GM21381 (cell line): ENCODE data around the gene MEAF6.
"Not testable (repeated sequence)": the region's sequence is repeated elsewhere in the genome, so short reads cannot be mapped to it uniquely, and the experiment has no call there.

Experiments used
- ATAC-seq: cut with Tn5 transposase; IDR thresholded peaks from one replicate; pipeline ENCODE4 v1.9.1; 2021; ENCODE audit warnings: mild to moderate bottlenecking, moderate library complexity; ENCODE audit not compliant: unreplicated experiment

The MEAF6 gene

DNA sequence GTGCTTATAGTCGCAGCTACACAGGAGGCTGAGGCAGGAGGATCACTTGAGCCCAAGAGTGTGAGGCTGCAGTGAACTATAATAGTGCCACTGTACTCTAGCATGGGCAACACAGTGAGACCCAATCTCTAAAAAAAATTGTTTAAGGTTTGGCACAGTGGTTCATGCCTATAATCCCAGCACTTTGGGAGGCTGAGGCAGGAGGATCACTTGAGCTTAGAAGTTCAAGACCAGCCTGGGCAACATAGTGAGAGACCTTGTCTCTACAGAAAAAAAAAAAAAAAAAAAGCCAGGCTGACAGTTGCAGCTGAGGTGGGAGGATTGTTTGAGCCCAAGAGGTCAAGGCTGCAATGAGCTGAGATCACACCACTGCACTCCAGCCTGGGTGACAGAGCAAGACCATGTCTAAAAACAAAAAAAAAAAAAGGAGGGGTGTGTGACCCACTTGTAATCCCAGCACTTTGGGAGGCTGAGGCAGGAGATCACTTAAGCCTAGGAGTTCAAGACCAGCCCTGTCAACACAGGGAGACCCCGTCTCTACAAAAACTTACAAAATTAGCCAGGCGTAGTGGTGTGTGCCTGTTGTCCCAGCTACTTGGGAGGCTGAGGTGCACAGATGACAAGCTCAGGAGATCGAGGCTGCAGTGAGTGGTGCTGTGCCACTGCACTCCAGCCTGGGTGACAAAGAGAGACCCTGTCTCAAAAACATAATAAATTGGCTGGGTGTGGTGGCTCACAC is 18.0 kb upstream of the MEAF6 start:
- ATAC-seq = not testable (repeated sequence)

DNA sequence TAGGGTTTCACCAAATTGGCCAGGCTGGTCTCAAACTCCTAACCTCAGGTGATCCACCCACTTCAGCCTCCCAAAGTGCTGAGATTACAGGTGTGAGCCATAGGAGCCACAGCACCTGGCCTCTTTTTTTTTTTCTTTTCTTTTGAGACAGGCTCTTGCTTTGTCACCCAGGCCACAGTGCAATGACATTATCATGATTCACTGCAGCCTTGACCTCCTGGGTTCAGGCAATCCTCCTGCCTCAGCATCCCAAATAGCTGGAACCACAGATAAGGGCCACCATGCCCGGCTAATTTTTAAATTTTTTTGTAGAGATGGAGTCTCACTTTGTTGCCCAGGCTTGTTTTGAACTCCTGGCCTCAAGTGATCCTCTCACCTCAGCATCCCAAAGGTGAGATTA is 15.3 kb upstream of the MEAF6 start:
- not testable (repeated sequence) for ATAC-seq

DNA sequence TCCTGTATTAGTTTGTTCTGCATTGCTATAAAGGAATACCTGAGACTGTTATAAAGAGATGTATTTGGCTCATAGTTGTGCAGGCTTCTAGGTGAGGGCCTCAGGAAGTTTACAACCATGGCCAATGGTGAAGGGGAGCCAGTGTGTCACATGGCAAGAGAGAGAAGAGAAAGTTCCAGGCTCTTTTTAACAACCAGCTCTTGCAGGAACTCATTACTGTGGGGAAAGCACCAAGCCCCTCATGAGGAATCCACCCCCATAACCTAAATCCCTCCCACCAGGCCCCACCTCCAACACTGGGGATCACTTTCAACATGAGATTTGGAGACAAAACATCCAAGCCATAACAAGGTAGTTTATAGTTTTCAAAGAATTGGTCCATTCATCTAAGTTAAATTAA is 5.0 kb upstream of the MEAF6 start:
- ATAC-seq = no peak

DNA sequence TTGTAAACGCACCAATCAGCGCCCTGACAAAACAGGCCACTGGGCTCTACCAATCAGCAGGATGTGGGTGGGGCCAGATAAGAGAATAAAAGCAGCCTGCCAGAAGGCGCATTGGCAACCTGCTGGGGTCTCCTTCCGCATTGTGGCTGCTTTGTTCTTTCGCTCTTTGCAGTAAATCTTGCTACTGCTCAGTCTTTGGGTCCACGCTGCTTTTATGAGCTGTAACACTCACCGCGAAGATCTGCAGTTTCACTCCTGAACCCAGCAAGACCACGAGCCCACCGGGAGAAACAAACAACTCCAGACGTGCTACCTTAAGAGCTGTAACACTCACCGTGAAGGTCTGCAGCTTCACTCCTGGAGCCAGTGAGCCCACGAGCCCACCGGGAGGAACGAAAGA is 4.4 kb upstream of the MEAF6 start:
- ATAC-seq = not testable (repeated sequence)

DNA sequence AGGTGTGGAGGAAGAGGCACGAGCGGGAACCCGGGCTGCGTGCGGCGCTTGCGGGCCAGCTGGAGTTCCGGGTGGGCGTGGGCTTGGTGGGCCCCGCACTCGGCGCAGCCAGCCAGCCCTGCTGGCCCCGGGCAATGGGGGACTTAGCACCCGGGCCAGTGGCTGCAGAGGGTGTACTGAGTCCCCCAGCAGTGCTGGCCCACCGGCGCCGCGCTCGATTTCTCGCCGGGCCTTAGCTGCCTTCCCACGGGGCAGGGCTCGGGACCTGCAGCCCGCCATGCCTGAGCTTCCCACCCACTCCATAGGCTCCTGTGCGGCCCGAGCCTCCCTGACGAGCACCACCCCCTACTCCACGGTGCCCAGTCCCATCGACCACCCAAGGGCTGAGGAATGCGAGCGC is 3.7 kb upstream of the MEAF6 start:
- ATAC-seq = not testable (repeated sequence)

DNA sequence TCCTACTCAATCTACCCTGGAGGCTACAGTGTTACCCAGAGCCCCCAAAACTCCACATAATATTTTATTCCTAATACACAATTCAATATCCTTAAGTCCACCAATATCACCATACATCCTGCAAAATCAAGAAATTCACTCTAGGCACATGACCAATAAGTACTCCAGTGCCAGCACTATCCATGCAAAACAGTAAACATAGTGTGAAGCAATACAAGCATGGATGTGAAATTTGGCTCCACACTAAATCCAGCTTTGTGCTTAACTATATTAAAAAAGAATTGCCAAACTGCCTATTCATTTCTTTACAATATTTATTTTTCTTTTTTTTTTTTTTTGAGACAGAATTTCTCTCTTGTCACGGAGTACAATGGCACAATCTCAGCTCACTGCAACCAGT is 3.0 kb upstream of the MEAF6 start:
- no peak for ATAC-seq

DNA sequence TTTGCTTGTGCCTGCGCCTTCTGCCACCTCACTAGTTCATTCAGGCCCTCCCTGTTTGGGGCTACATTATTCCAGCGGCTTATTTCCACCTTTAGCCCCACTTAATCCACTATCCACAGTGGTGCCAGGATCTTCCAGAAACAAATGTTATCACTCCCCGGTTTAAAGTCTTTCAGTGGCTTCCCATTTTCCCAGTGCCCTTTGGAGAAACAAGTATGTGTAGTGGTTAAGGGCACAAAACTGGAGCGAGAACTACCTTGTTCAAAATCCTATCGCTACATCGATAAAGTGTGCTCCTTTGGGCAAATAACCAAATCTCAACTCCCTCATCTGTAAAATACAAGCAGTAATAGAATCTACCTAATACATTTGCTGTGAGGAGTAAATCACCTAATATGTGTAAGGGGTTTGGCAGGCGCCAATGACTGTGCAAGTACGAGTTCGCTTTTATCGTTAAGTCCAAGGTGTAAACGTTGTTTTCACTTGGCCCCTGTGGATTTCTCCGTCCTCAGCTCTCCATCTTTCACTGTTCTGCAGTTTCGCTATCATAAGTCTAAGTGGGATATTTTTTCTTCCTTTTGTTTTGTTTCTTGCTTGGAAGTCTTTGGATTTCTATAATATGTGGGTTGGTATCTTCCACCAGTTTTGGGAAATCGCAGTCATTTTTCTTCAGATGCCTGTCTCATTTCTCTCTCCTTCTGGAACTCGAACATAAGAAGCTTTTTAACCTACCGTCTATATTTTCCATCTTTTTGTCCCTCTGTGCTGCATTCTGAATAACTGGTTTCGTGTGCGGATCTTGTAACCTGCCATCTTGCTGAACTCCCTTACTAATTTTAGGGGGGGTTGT is 844 bp upstream of the MEAF6 start:
- ATAC-seq = no peak

DNA sequence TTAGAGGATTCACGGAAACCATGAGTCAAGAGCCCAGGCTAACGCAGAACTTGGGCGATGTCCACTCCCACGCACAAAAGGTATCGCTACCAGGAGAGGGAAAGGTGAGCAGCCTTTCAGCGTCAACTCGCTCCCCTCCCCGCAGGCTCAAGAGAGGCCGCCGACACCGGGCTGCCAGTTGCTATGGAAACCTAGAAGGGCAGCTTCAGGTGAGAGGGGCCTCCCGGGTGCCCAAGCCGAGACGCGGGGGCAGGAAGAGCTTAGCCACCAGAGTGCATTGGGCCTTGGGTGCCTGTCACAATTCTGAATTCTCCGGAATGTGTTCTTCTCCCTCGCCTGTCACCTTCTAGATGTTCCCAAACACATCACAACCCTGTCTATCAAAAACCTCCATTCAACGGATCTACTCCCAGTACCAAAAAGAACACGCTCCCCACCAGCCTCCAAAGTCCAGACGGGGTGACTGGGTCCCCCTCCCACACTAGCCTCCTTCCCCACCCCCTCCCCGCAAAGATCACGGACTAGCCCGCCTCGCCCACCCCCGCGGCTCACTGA is 694 bp downstream of the MEAF6 start:
- peak; percentile 30 for ATAC-seq

DNA sequence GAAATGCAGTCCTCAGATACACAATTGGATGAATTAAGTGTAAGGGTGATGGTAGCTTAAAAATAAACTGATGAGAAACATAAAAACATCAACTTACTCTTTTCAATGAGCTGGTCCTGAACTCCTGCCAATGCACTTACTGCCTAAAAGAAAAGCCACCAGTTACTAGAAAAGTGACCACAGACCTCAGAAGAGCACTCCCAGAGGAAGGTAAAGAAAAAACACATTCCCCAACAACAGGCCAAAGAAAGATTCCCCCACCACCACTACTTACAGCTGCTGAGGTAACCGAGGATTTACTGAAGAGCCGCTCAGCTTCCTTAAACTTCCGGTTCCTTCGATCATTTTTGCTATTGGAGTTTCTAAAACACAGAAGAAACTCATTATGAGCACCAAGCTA is 5.4 kb downstream of the MEAF6 start:
- ATAC-seq = no peak

DNA sequence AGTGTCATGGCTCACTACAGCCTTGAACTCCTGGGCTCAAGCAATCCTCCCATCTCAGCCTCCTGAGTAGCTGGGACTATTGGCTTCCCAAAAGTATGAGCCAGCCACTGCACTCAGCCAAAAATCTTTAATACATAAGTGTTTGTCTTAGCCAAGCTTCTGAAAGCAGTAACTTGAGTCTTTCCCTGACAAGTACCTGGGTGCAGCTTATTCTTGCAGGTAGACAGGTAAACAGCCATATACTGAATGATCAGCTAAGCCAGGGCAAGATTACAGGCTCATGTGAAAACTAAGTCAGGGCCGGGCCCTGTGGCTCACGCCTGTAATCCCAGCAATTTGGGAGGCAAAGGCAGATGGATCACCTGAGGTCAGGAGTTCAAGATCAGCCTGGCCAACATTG is 7.8 kb downstream of the MEAF6 start:
- ATAC-seq = no peak

DNA sequence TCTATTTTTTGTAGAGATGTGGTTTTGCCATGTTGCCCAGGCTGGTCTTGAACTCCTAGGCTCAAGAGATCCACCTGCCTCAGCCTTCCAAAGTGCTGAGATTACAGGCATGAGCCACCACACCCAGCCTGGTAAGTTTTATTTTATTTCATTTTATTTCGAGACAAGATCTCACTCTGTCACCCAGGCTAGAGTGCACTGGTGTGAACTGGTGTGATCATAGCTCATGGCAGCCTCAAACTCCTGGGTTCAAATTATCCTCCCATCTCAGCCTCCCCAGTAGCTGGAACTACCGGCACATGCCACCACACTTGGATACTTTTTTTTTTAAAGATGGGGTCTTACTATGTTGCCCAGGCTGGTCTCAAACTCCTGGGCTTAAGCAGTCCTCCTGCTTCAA is 11.8 kb downstream of the MEAF6 start:
- ATAC-seq = not testable (repeated sequence)

DNA sequence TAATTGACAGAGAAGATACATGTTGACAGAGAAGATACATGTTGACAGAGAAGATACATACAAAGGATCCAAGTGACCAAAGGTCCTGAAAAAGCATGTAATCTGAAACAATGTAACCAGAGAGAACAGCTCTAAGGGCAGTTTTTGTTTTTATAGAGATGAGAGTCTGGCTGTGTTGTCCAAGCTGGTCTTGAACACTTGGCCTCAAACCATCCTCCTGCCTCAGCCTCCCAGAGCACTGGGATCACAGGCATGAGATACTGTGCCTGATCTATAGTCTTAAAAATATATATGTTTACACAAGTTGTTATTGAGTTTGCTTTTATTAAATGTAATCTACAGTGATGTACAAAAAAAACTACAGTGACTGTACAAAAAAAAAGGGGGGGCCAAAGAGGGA is 12.5 kb downstream of the MEAF6 start:
- no peak for ATAC-seq

DNA sequence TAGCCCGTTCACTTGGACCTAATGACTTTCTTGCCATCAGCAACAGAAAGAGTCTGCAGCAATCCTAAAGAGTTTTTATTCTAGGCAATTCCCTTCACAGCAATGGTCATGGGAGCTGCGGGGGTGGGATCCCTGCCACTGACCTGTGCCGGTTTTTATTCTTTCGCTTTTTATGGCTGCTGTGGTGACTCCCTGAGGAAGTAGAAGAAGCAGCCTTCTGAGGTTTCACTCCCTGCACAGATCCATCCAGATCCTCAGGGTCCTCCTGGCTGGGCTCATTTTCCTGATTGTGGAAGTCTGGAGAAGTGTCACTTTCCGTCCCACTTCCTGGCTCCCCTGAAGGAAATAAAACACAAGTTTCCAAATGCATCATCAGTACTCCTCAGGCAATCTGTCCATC is 12.9 kb downstream of the MEAF6 start:
- ATAC-seq = no peak

DNA sequence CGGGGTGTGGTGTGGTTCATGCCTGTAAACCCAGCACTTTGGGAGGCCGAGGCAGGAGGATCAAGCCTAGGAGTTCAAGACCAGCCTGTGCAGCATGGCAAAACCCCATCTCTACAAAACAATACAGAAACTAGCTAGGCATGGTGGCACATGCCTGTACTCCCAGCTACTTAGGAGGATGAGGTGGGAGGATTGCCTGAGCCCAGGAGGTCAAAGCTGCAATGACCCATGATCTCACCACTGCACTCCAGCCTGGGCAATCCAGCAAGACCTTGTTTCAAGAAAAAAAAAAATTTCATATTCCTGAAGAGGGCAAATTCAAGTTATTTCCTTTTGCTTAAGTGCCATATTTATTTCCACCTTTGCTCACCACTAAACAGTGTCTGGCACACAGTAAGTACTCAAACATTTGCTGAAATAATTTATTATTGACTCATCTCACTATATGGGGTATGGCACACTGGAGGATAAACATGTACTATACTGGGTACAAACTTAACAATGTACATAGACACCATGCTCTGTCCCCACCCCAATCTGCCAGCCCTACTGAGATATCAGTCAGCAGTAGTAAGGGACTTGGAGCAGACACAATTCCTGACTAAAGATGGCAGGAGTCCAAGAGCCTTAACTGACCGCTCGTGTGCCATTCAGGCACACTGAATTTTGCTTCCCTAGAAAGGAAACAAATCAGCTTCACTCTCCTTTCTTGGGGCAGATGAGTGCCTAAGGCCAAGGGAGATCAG is 15.5 kb downstream of the MEAF6 start:
- ATAC-seq = no peak

DNA sequence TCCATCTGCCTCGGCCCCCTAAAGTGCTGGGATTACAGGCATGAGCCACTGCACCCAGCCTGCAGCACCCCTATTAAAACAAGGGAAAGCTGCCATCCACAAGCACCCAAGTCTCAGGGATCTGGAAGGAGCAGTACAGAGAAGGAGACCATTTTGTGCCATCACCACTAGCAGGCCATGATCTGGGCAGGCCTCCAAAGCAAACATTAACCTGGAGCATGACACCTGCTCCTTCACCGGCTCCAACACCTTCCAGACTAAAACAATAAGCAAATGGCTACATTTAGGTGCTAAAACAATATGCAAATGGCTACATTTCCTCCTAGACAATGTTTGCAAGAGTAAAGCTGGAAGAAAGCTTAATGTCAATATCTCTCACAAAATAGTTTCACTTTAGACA is 16.7 kb downstream of the MEAF6 start:
- no peak for ATAC-seq

DNA sequence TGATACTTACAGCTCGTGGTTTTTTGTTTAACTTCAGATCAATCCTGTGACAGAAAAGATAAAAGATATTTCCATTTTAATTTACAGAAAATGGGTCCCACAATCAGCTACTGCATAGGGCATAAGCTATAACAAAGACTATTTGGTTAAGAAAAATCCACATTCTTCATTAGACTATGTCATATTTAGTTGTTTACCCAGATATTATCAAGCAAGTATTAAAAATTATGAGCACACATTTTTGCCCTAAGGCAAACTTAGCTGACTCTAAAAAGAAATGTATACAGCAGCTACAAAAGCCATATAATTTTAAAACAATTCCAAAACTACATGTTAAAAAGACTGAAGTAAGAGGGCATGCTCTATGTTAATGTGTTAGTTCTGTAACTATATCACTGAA is 18.7 kb downstream of the MEAF6 start:
- ATAC-seq = no peak

DNA sequence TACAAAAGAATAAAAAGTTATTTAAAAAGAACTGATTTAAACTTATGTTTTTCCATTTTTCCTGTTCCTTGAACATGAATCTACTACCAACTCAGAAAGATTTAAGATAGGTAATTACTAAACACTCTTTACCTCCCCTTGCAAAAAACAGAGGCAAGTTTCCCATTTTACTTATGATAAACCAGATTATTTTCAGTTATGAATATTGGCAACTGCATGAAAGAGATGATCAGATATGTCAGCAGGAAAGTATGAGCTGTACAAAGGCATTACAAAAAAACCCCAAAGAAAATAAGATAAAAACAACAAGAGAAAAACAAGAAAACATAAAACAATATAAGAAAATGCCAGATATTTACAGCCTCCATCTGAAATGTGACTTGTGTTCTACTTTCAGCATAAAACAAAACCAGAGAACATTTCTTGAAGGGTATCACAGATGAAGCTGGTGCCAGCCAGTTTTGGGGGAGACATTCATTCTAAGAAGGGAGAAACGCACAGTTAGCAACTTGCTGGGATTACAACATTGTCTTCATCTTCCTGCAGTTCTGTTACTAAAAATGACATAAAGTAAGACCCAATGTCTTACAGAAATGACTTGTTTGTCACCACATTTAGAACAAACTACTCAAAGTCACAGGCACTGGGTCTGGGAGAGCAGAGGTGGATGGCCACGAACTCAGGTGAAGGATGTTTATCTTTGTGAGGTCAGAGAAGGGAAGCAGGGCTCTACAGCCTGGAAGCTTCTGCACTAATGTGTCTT is 21.0 kb downstream of the MEAF6 start:
- ATAC-seq = no peak

DNA sequence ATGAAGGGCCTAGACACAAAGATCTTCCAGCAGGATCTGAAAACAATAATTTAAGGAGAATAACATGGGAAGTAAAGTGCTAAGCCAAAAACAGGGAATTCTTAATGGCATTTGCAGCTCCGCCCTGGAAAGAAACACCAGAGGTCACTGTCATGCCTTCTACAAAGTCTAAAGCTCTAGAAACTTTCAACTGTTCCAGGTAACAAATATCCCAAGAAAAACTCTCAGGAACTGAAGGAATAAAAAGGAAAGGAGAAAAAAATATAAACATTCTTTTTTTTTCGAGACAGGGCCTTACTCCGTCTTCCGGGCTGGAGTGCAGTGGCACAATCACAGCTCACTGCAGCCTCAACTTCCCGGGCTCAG is 27.0 kb downstream of the MEAF6 start:
- no peak for ATAC-seq

DNA sequence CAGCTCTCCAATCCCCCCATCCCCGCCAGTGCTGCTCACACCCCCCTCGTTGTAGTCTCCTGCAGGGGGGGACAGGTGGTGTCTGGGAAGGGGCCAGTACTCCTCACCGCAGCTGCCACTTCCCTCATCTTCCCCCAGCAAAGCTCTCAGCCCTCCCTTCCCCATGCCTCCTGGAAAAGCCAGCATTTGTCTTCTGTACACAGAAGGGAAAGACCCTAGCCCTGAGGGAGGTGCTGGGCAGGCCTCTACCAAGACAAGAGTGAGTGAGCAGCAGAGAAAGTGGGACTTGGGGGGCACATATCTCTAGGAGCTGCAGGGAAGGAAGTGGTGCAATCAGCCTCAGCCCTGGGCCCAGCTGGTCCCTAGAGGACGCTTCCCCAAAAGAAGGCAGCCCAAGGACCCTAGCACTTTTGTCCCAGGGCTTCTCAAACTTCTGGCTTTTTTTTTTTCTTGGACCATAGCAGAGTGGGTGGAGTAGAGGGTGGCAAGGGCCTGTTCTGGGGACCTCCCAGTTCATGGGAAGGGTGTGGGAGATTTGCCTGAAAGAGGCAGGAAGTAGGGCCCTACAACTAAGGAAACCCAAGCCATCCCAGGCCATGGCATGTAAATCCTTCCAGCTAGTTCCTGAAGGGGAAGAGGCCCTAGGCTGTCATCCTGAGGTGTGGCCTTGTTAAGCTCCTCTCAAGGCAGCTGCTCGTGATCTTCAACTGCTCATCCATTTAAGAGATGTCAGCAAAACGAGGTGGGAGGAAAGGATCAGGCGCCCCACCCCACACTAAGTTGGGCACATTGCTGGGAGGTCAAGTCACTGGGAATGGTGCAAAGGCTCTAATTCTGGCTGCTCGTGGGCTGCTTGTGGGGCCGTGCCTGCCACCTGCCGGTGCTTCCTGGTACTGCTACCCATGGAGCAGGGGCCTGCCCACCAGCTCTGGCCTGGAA is 27.6 kb downstream of the MEAF6 start:
- ATAC-seq = no peak
